Mesenchymal stem cell (in vitro differentiated cells and primary cell): ENCODE data around the gene MRPL11. TPM values are rescaled to one million over a fixed set of nuclear protein-coding genes. Genes with fewer than 3 reads are reported as not detected.

Experiments used
- DNase-seq: peaks from one replicate; pipeline ENCODE4 v3.0.0-alpha.2; 2013
- H2AFZ ChIP-seq: one replicate; pipeline ENCODE4 v1.6.1; 2013; ENCODE audit warnings: low read depth, mild to moderate bottlenecking, control low read depth, inconsistent platforms, low read length, moderate library complexity
- H2AK5ac ChIP-seq: 2 replicates; pipeline ENCODE4 v1.6.1; 2013; ENCODE audit warnings: low read length, moderate library complexity, mild to moderate bottlenecking, inconsistent platforms; ENCODE audit not compliant: severe bottlenecking
- H2BK120ac ChIP-seq: one replicate; pipeline ENCODE4 v1.6.1; 2013; ENCODE audit warnings: low read depth, mild to moderate bottlenecking, inconsistent platforms, low read length, moderate library complexity
- H2BK12ac ChIP-seq, 2 experiments: one replicate each; pipeline ENCODE4 v1.6.1; 2013; ENCODE audit warnings: inconsistent platforms in 2 of 2, low read length in 2 of 2, mild to moderate bottlenecking in 2 of 2, moderate library complexity in 2 of 2, control low read depth in 1 of 2
- H2BK15ac ChIP-seq: one replicate; pipeline ENCODE4 v1.6.1; 2013; ENCODE audit warnings: mild to moderate bottlenecking, low read depth, inconsistent platforms; ENCODE audit not compliant: poor library complexity, severe bottlenecking
- H2BK5ac ChIP-seq: 2 replicates; pipeline ENCODE4 v1.6.1; 2013; ENCODE audit warnings: low read depth, mild to moderate bottlenecking, low read length, control low read depth, inconsistent platforms; ENCODE audit not compliant: poor library complexity, severe bottlenecking
- H3K14ac ChIP-seq, 2 experiments: one replicate each; pipeline ENCODE4 v1.6.1; 2013; ENCODE audit warnings: inconsistent platforms in 2 of 2, low read length in 2 of 2, control low read depth in 1 of 2, mild to moderate bottlenecking in 1 of 2, moderate library complexity in 1 of 2
- H3K18ac ChIP-seq, 2 experiments: one replicate each; pipeline ENCODE4 v1.6.1; 2013; ENCODE audit warnings: inconsistent platforms in 2 of 2, low read length in 2 of 2, control low read depth in 1 of 2, low read depth in 1 of 2, mild to moderate bottlenecking in 1 of 2
- H3K23ac ChIP-seq, 2 experiments: one replicate each; pipeline ENCODE4 v1.6.1; 2013; ENCODE audit warnings: inconsistent platforms in 2 of 2, low read length in 2 of 2, mild to moderate bottlenecking in 2 of 2, moderate library complexity in 2 of 2, control low read depth in 1 of 2
- H3K27ac ChIP-seq: 2 replicates; pipeline ENCODE4 v1.5.1; 2013; ENCODE audit warnings: mild to moderate bottlenecking, moderate library complexity, low read length, control low read depth, inconsistent platforms; ENCODE audit not compliant: poor library complexity, severe bottlenecking
- H3K27me3 ChIP-seq, 2 experiments: 2 replicates each; pipeline versions ENCODE4 v1.6.1 to v1.7.0; 2013; ENCODE audit warnings: low read length in 2 of 2, mild to moderate bottlenecking in 2 of 2, moderate library complexity in 2 of 2, control low read depth in 1 of 2, inconsistent platforms in 1 of 2; ENCODE audit not compliant: control insufficient read depth in 1 of 2, insufficient read depth in 1 of 2
- H3K36me3 ChIP-seq, 2 experiments: 2 replicates each; pipeline versions ENCODE4 v1.6.1 to v1.7.0; 2013; ENCODE audit warnings: low read length in 2 of 2, control low read depth in 1 of 2, inconsistent platforms in 1 of 2, low read depth in 1 of 2, mild to moderate bottlenecking in 1 of 2; ENCODE audit not compliant: insufficient read depth in 2 of 2, control insufficient read depth in 1 of 2
- H3K4ac ChIP-seq, 2 experiments: one replicate each; pipeline ENCODE4 v1.6.1; 2013; ENCODE audit warnings: inconsistent platforms in 2 of 2, low read length in 2 of 2, mild to moderate bottlenecking in 2 of 2, moderate library complexity in 2 of 2, control low read depth in 1 of 2, low read depth in 1 of 2
- H3K4me1 ChIP-seq: 2 replicates; pipeline ENCODE4 v1.6.1; 2013; ENCODE audit warnings: low read depth, low read length, control low read depth; ENCODE audit not compliant: control insufficient read depth, insufficient read depth
- H3K4me2 ChIP-seq: 2 replicates; pipeline ENCODE4 v1.6.1; 2013; ENCODE audit warnings: low read length, mild to moderate bottlenecking, inconsistent platforms; ENCODE audit not compliant: poor library complexity, severe bottlenecking
- H3K4me3 ChIP-seq, 2 experiments: 2 replicates each; pipeline versions ENCODE4 v1.5.1 to v1.7.0; 2013; ENCODE audit warnings: low read length in 2 of 2, mild to moderate bottlenecking in 2 of 2, control low read depth in 1 of 2, low read depth in 1 of 2; ENCODE audit not compliant: insufficient read depth in 1 of 2
- H3K79me1 ChIP-seq: replicated peaks from 2 replicates; pipeline ENCODE4 v1.6.1; 2013; ENCODE audit warnings: mild to moderate bottlenecking, control low read depth, low read length, inconsistent platforms; ENCODE audit not compliant: poor library complexity, severe bottlenecking
- H3K9ac ChIP-seq: 2 replicates; pipeline ENCODE4 v1.7.0; 2013; ENCODE audit warnings: mild to moderate bottlenecking, low read length, moderate library complexity
- H3K9me3 ChIP-seq: 2 replicates; pipeline ENCODE4 v1.7.0; 2013; ENCODE audit warnings: mild to moderate bottlenecking, low read length; ENCODE audit not compliant: control insufficient read depth
- H4K8ac ChIP-seq: one replicate; pipeline ENCODE4 v1.6.1; 2013; ENCODE audit warnings: inconsistent platforms, mild to moderate bottlenecking, low read length, moderate library complexity
- H4K91ac ChIP-seq: one replicate; pipeline ENCODE4 v1.6.1; 2013; ENCODE audit warnings: mild to moderate bottlenecking, low read length, inconsistent platforms
- WGBS: methylation state at CpG from one replicate; pipeline ENCODE4 v1.1.7; 2013; ENCODE audit warnings: mixed read lengths; 5-methylcytosine and 5-hydroxymethylcytosine counted together
- polyA plus RNA-seq, 2 experiments: library from polyadenylated mRNA; stranded (reverse); fragments of 200-250 nt; gene quantifications; one replicate each; pipeline ENCODE4 v1.2.3, GENCODE V29; 2013

MRPL11 gene
- 57.2 TPM for polyA plus RNA-seq (2013, experiment 1 of 2)
- 64.5 TPM for polyA plus RNA-seq (2013, experiment 2 of 2)

- peak within 1 kb of the TSS; percentile 86 for H3K4me2 ChIP-seq
- H3K36me3 ChIP-seq = peaks cover 17 to 24% of the 10 kb centered on the region in 2 experiments
- H4K8ac ChIP-seq = peak within 1 kb of the TSS; percentile 91
- H2BK15ac ChIP-seq = peak within 1 kb of the TSS; percentile 37
- H4K91ac ChIP-seq = peak within 1 kb of the TSS; percentile 35
- WGBS = 9% methylated on average over 45 of the region's 45 CpGs
- H2AK5ac ChIP-seq = no peak within 1 kb of the TSS
- no peaks in the 10 kb centered on the region for H3K27me3 ChIP-seq
- peak within 1 kb of the TSS; percentile 24 for H2BK5ac ChIP-seq
- no peak within 1 kb of the TSS for H2BK120ac ChIP-seq
- H3K23ac ChIP-seq = no peak within 1 kb of the TSS
- no peaks in the 10 kb centered on the region for H3K9me3 ChIP-seq
- H2BK12ac ChIP-seq = no peak within 1 kb of the TSS
- peak within 1 kb of the TSS in 1 of 2 experiments; percentile 4 for H3K14ac ChIP-seq
- peak within 1 kb of the TSS; percentile 16 to 51 for H3K18ac ChIP-seq
- H3K4ac ChIP-seq = peak within 1 kb of the TSS; percentile 55 to 60
- H3K27ac ChIP-seq = peak within 1 kb of the TSS; percentile 49
- H2AFZ ChIP-seq = peak within 1 kb of the TSS; percentile 87
- peak within 1 kb of the TSS; percentile 91 for H3K9ac ChIP-seq
- peak within 1 kb of the TSS; percentile 74 to 100 for H3K4me3 ChIP-seq
- H3K4me1 ChIP-seq = peaks cover 4% of the 10 kb centered on the region
- peak; percentile 94 for DNase-seq
- H3K79me1 ChIP-seq = peaks cover 15% of the 10 kb centered on the region
Measured at GRCh38 chr11:66438504-66439466, at the start of gene MRPL11. Gene MRPL11, minus strand, starts transcription at chr11:66438848. Its CDS starts 94 bp downstream, at chr11:66438754.

DNA sequence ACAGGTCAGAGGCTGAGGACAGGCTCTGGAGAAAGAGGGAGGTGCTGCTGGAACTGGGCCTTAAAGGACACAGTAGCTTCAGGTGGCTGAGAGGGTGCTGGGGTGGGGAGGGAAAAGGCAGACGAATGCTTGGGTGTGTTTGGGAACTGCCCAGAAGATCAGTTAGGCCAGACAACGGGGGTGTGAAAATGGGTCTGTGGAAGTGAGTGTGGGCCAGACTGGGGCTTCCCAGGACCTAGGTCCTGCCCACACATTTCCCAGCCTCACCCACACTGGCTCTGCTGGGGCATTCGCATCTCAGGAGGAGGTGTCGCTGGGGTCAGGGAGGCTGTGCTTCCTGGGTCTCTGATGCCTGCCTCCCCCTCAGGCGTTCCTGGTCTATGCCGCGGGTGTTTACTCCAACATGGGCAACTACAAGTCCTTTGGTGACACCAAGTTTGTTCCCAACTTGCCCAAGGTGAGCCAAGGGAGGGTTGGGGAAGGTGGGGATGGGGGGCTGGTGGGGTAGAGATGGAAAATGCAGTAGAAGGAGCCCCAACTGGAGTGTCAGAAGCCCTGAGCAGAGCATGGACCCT lies 46.2 kb upstream of the MRPL11 start:
- Histone ChIP-seq H3K27ac (no peak overlapping the region), H2AFZ (no peak overlapping the region), H2BK12ac (no peak overlapping the region), H2BK120ac (no peak overlapping the region), H3K36me3 (peaks cover 51 to 59% of the 10 kb centered on the region in 2 experiments), H4K8ac (no peak overlapping the region), H2BK5ac (no peak overlapping the region), H2BK15ac (no peak overlapping the region), H3K23ac (no peak overlapping the region), H3K4me3 (no peak overlapping the region), H3K9me3 (no peaks in the 10 kb centered on the region), H2AK5ac (no peak overlapping the region), H3K14ac (no peak overlapping the region), H3K4me1 (peaks cover 14% of the 10 kb centered on the region), H4K91ac (no peak overlapping the region), H3K79me1 (peaks cover 14% of the 10 kb centered on the region), H3K4ac (no peak overlapping the region), H3K4me2 (no peak overlapping the region), H3K18ac (no peak overlapping the region), H3K27me3 (no peaks in the 10 kb centered on the region), H3K9ac (no peak overlapping the region)
- 98% methylated on average over 6 of the region's 7 CpGs for WGBS
- DNase-seq = no peak

DNA sequence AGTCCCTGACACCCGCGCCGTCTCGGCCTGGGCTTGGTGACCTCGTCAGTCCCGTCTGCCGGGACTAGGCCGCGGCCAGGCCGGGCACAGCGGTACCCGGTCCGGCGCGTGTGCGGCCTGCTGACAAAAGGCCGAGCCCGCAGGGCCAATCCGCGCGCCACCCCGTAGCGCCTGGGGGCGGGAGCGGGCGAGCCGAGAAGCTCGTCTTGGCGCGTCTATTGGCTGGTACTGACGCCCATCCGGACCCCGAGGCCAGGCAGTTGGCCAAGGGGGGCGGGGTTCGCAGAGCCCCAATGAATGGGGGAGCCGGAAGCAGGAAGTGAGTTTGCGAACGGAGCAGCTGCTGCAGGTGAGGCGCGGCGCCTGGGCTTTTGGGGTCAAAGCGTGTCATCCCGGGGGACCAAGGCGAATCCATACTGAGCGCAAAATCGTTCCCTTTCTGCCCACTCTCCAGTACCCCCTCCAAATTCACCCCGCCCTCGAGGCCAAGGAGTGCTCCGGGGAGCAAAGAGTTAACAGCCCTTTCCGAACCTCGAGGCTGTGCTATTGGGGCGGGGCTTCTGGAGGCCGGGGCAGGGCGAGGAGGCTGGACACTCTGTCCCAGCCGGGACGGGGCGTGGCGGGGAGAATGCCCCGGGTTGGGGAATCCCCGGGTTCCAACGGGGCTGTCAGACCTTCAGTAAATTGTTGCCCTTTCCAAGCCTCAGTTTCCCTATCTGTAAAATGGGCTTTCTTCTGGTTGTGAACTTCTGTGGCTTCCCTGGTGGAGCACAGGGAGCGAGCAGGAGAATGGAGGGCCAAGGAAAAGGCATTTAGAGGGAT lies 41.7 kb upstream of the MRPL11 start, which contains the start of gene DPP3:
Gene DPP3 (plus strand): TSS at position 318 of the 822 bp plus-strand sequence. CDS start 1,767 bp downstream, outside the sequence.
- peak; percentile 98 for DNase-seq
- H3K27me3 ChIP-seq = no peaks in the 10 kb centered on the region
- H3K36me3 ChIP-seq = peaks cover 30 to 37% of the 10 kb centered on the region in 2 experiments
- peak within 1 kb of the TSS; percentile 71 for H2BK120ac ChIP-seq
- peak within 1 kb of the TSS; percentile 36 for H2AFZ ChIP-seq
- H3K4me1 ChIP-seq = peaks cover 14% of the 10 kb centered on the region
- under 1% methylated on average over 61 of the region's 62 CpGs for WGBS
- peaks cover 24% of the 10 kb centered on the region for H3K79me1 ChIP-seq
- H3K4ac ChIP-seq = peak within 1 kb of the TSS; percentile 55 to 97
- peak within 1 kb of the TSS; percentile 94 for H4K8ac ChIP-seq
- H4K91ac ChIP-seq = peak within 1 kb of the TSS; percentile 65
- H3K27ac ChIP-seq = peak within 1 kb of the TSS; percentile 96
- H3K18ac ChIP-seq = peak within 1 kb of the TSS; percentile 46 to 84
- peak within 1 kb of the TSS; percentile 99 for H3K9ac ChIP-seq
- peak within 1 kb of the TSS in 1 of 2 experiments; percentile 82 for H3K14ac ChIP-seq
- no peaks in the 10 kb centered on the region for H3K9me3 ChIP-seq
- H2BK5ac ChIP-seq = peak within 1 kb of the TSS; percentile 85
- H2BK15ac ChIP-seq = peak within 1 kb of the TSS; percentile 91
- H2AK5ac ChIP-seq = peak within 1 kb of the TSS; percentile 24
- H3K4me3 ChIP-seq = peak within 1 kb of the TSS; percentile 73 to 96
- peak within 1 kb of the TSS in 1 of 2 experiments; percentile 46 for H3K23ac ChIP-seq
- peak within 1 kb of the TSS; percentile 82 for H3K4me2 ChIP-seq
- H2BK12ac ChIP-seq = peak within 1 kb of the TSS in 1 of 2 experiments; percentile 6
